ENCODE measurements around the gene IL22RA1. TPM values are rescaled to one million over a fixed set of nuclear protein-coding genes. Genes with fewer than 3 reads are reported as not detected.
A peak's percentile ranks its signal among the peaks of the same experiment; 100 is the strongest.

Gene IL22RA1
- total and polyA plus RNA-seq, 2 of the 8 experiments (the other 6 are each of a cell fraction or from before 2014, with no cell fraction given): 0.17 to 0.32 TPM

DNA sequence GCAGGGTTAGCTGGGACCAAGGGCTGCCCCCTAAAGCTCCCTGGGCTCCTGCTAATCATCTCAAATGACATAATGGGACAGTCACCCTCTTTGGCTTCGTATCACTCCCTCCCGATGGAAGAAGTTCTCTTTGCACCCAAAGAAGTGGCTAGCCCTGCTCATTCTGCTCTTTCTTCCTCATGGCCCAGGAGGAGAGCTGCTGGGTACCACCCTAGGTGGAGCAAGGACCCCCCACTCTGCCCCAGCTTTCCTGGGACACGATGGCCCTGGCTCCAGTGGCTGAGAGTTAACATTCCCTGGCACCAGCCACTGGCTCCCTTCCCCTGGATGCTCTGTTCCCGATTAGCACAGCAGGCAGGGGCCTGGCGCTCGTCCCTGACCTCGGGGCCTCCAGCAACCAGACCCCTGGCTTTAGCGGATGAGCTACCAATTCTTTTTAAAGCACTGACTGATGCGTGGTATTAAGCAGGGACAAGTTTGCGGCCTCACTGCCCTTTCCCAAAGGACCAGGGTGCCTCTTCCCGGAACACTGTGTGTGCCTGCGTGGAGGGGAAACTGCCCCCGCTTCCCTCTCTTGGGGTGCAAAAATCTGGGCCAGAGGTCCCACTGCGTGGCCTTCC lies 32.2 kb downstream of the IL22RA1 start:
- H3K9me3 ChIP-seq (ENCODE audit: insufficient read depth in 2 of 2, low read depth in 1 of 2, low read length in 1 of 2): no peaks in the 10 kb centered on the region
- DNase-seq (ENCODE audit: low read depth in 1 of 2, low spot score in 2 of 2): no peak
- H3K79me1 ChIP-seq (ENCODE audit: low read depth, low read length): no peaks in the 10 kb centered on the region
- no peak overlapping the region for H3K4ac ChIP-seq (replicated peaks; ENCODE audit: insufficient read length, low read depth, low read length)
- ChIA-PET POLR2A (ENCODE audit: partially characterized antibody) (interaction anchor here (0.8 to 1.3 kb wide), 5 partner anchors 12 to 314 kb away, joined by 3 to 4 read pairs (median 3); partner anchors contain the start of gene SRSF10), CTCF (ENCODE audit: partially characterized antibody) (interaction anchor here (0.5 to 6.8 kb wide), 14 partner anchors 8 to 685 kb away, joined by 3 to 35 read pairs (median 3); no protein-coding TSS in a partner anchor)
- no peaks in the 10 kb centered on the region for H3K27me3 ChIP-seq (replicated peaks in 1 of 4; ENCODE audit: control insufficient read depth in 3 of 4, extremely low read depth in 1 of 4, insufficient read depth in 3 of 4, low read length in 3 of 4)
- H3K36me3 ChIP-seq (ENCODE audit: control insufficient read depth in 2 of 4, insufficient read depth in 4 of 4, low read length in 3 of 4): no peaks in the 10 kb centered on the region
- H3K27ac ChIP-seq (ENCODE audit: low read depth, low read length): no peak overlapping the region
- no peak overlapping the region for H2BK5ac ChIP-seq (ENCODE audit: low read depth, low read length)
- no peak overlapping the region for H3K23ac ChIP-seq (ENCODE audit: insufficient read length)
- no peak overlapping the region for H3K18ac ChIP-seq (ENCODE audit: extremely low read depth, low read length)
- no peak for FAIRE-seq
- 0 out of 2 replicates have a peak overlapping the region, but pooled peaks have one; percentile 2 for H2AK5ac ChIP-seq (ENCODE audit: low read depth, low read length)
- no peak overlapping the region for H2BK120ac ChIP-seq (replicated peaks; ENCODE audit: low read depth, low read length)
- no peaks in the 10 kb centered on the region; the same call in 1 of the 2 replicates for H3K23me2 ChIP-seq (ENCODE audit: low read depth, low read length)
- H4K8ac ChIP-seq (ENCODE audit: extremely low read depth, insufficient read depth, low read length): no peak overlapping the region; the same call in none of the 2 replicates
- no peak overlapping the region for H3K9ac ChIP-seq (replicated peaks in 1 of 4; ENCODE audit: extremely low read depth in 1 of 4, low read depth in 3 of 4, low read length in 3 of 4)
- H4K91ac ChIP-seq (replicated peaks; ENCODE audit: insufficient read length, low read length): no peak overlapping the region
- no peaks in the 10 kb centered on the region for H3K79me2 ChIP-seq (ENCODE audit: control insufficient read depth in 1 of 2, insufficient read depth in 2 of 2, low read length in 2 of 2)
- H2BK20ac ChIP-seq (ENCODE audit: low read length): no peak overlapping the region
- no peak overlapping the region for H3K56ac ChIP-seq (replicated peaks; ENCODE audit: insufficient read length, low read depth, low read length)
- H3K4me1 ChIP-seq (replicated peaks in 1 of 4; ENCODE audit: control insufficient read depth in 3 of 4, insufficient read depth in 4 of 4, low read length in 3 of 4): peaks cover 2 to 11% (median 5%) of the 10 kb centered on the region in 4 experiments; a peak in 5 of 7 replicates
- H2BK12ac ChIP-seq (ENCODE audit: low read depth, low read length): no peak overlapping the region
- whole genome bisulfite sequencing, 2 experiments (ENCODE audit: extremely low coverage in 1 of 2, insufficient coverage in 1 of 2, insufficient read length in 1 of 2, insufficient replicate concordance in 2 of 2, low coverage in 1 of 2, low lambda C conversion rate in 2 of 2, missing lambda C conversion rate in 1 of 2): 87% methylated on average over 14 of the region's 14 CpGs; no CpG with 5 or more reads in 1 of the 2 experiments
- H3K4me2 ChIP-seq (ENCODE audit: insufficient read depth in 1 of 2, low read depth in 2 of 2, low read length in 2 of 2): no peak overlapping the region
- H2BK15ac ChIP-seq (ENCODE audit: low read length): no peak overlapping the region; the same call in 1 of the 2 replicates
- no peak overlapping the region for H3K4me3 ChIP-seq (ENCODE audit: extremely low read depth in 1 of 4, insufficient read depth in 2 of 4, low read depth in 3 of 4, low read length in 4 of 4)
- no peaks in the 10 kb centered on the region for H4K20me1 ChIP-seq (replicated peaks in 1 of 2; ENCODE audit: control insufficient read depth in 1 of 2, insufficient read depth in 2 of 2, low read length in 2 of 2)
- no peak overlapping the region; the same call in 1 of the 2 replicates for H2AFZ ChIP-seq (ENCODE audit: low read length)
- H4K5ac ChIP-seq (ENCODE audit: insufficient read length, low read depth, low read length): no peak overlapping the region
- H3K14ac ChIP-seq (ENCODE audit: insufficient read length): no peak overlapping the region
- TF ChIP-seq TCF12 (IDR thresholded peaks at IDR 0.05; ENCODE audit: low read depth, low read length) (no peak), RXRA (IDR thresholded peaks at IDR 0.05; ENCODE audit: insufficient read depth, low read depth, low read length) (no peak), SP1 (IDR thresholded peaks at IDR 0.05; ENCODE audit: low read depth, low read length) (no peak), MAX (IDR thresholded peaks at IDR 0.05) (no peak), SP4 (IDR thresholded peaks at IDR 0.05; ENCODE audit: low read length) (no peak), HDAC2 (IDR thresholded peaks at IDR 0.05; ENCODE audit: borderline replicate concordance in 1 of 2, low read depth in 2 of 2, low read length in 2 of 2) (no peak), MAFK (IDR thresholded peaks at IDR 0.05; ENCODE audit: low read depth, low read length) (no peak), KDM1A (IDR thresholded peaks at IDR 0.05; ENCODE audit: borderline replicate concordance, low read length) (no peak), EGR1 (IDR thresholded peaks at IDR 0.05; ENCODE audit: borderline replicate concordance, low read depth, low read length) (no peak), FOSL1 (IDR thresholded peaks at IDR 0.05; ENCODE audit: insufficient read depth, low read depth, low read length) (no peak)
